GM12891 (cell line): ENCODE data around the gene POLD3.

Source experiments
- PAX5 ChIP-seq: IDR thresholded peaks from 2 replicates; pipeline ENCODE4 v1.6.1; 2011; ENCODE audit warnings: low read length, moderate library complexity, mild to moderate bottlenecking; ENCODE audit not compliant: insufficient read depth, severe bottlenecking
- POLR2A ChIP-seq: IDR thresholded peaks from 2 replicates; pipeline ENCODE4 v1.6.1; 2011; ENCODE audit warnings: low read depth, low read length, control low read depth
- POLR2AphosphoS5 ChIP-seq: IDR thresholded peaks from 2 replicates; pipeline ENCODE4 v1.6.1; 2011; ENCODE audit warnings: low read depth, low read length, control low read depth
- TAF1 ChIP-seq: IDR thresholded peaks from 2 replicates; pipeline ENCODE4 v1.6.1; 2011; ENCODE audit warnings: low read depth, low read length, control low read depth

DNA sequence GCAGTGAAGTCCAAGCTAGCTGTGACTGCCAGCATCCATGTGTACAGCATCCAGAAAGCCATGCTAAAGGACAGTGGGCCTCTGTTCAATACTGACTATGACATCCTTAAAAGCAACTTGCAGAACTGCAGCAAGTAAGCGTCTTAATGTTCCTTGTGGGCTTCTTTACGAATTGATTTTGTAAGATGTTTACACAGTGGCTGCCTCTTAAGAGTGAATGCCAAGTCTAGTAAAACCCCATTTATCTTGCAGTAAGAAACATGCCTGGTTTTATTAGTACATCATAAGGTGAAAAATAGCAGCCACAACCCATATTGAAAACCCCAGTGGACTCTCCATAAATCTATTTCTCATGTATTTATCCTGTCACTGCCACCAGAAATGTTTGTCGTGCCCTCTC lies 20.5 kb downstream of the POLD3 start:
- TF ChIP-seq POLR2A = no peak
- no peak for TF ChIP-seq TAF1
- TF ChIP-seq PAX5 = no peak
- TF ChIP-seq POLR2AphosphoS5 = no peak
